Neural cell (in vitro differentiated cells): ENCODE results near the gene PTPRR. TPM values are rescaled to one million over a fixed set of nuclear protein-coding genes. Genes with fewer than 3 reads are reported as not detected.

Experiments
- H2AFZ ChIP-seq: fragments of 200-600, 300-800 bp; sonication (generic), shearing (Covaris generic); 2 replicates; pipeline ENCODE4 v1.6.0; 2014; ENCODE audit warnings: low read depth, mild to moderate bottlenecking, antibody characterized with exemption, low read length, moderate library complexity
- H3F3A ChIP-seq: fragments of 200-600 bp; shearing (Covaris generic); 2 replicates; pipeline ENCODE4 v1.6.1; 2016; ENCODE audit warnings: mild to moderate bottlenecking, moderate library complexity, mixed read lengths, antibody characterized with exemption, low read length; ENCODE audit not compliant: insufficient read depth, poor library complexity, severe bottlenecking
- H3K27ac ChIP-seq: fragments of 200-600, 300-800 bp; sonication (generic), shearing (Covaris generic); 2 replicates; pipeline ENCODE4 v1.5.1; 2014; ENCODE audit warnings: mild to moderate bottlenecking, low read length, moderate library complexity
- H3K27me3 ChIP-seq: fragments of 300-800, 200-600 bp; sonication (generic), shearing (Covaris generic); 2 replicates; pipeline ENCODE4 v1.6.0; 2014; ENCODE audit warnings: mild to moderate bottlenecking, low read depth, low read length, moderate library complexity; ENCODE audit not compliant: insufficient read depth
- H3K36me3 ChIP-seq: fragments of 300-800, 200-600 bp; sonication (generic), shearing (Covaris generic); 2 replicates; pipeline ENCODE4 v1.5.1; 2014; ENCODE audit warnings: mild to moderate bottlenecking, antibody characterized with exemption, low read length, moderate library complexity; ENCODE audit not compliant: insufficient read depth
- H3K4me2 ChIP-seq: fragments of 300-800, 200-600 bp; sonication (generic), shearing (Covaris generic); 2 replicates; pipeline ENCODE4 v1.6.0; 2014; ENCODE audit warnings: mild to moderate bottlenecking, low read length
- H3K4me3 ChIP-seq: fragments of 300-800, 200-600 bp; sonication (generic), shearing (Covaris generic); 2 replicates; pipeline ENCODE4 v1.5.1; 2014; ENCODE audit warnings: mild to moderate bottlenecking, low read length, moderate library complexity
- H3K79me2 ChIP-seq: fragments of 200-600 bp; shearing (Covaris generic); replicated peaks from 2 replicates; pipeline ENCODE4 v1.6.0; 2014; ENCODE audit warnings: mild to moderate bottlenecking, low read length, moderate library complexity; ENCODE audit not compliant: insufficient read depth
- H3K9ac ChIP-seq: fragments of 300-800, 200-600 bp; sonication (generic), shearing (Covaris generic); 2 replicates; pipeline ENCODE4 v1.6.1; 2016; ENCODE audit warnings: mild to moderate bottlenecking, low read length, mixed read lengths
- H3K9me2 ChIP-seq: fragments of 200-600 bp; shearing (Covaris generic); 2 replicates; pipeline ENCODE4 v1.6.1; 2016; ENCODE audit warnings: mild to moderate bottlenecking, low read length, mixed read lengths; ENCODE audit not compliant: insufficient read depth
- H3K9me3 ChIP-seq: fragments of 200-600, 300-800 bp; sonication (generic), shearing (Covaris generic); 2 replicates; pipeline ENCODE4 v1.6.1; 2016; ENCODE audit warnings: mild to moderate bottlenecking, mixed run types, low read length, moderate library complexity, mixed read lengths
- H4K20me1 ChIP-seq: fragments of 200-600 bp; shearing (Covaris generic); 2 replicates; pipeline ENCODE4 v1.6.1; 2016; ENCODE audit warnings: mild to moderate bottlenecking, mixed run types; ENCODE audit not compliant: insufficient read depth
- CTCF ChIP-seq: fragments of 450-650 bp; IDR thresholded peaks from 2 replicates; pipeline ENCODE4 v1.5.1; 2014; ENCODE audit warnings: antibody characterized with exemption, mild to moderate bottlenecking, moderate library complexity; ENCODE audit not compliant: poor library complexity, severe bottlenecking
- EP300 ChIP-seq: fragments of 450-650 bp; conservative IDR thresholded peaks from 2 replicates; pipeline ENCODE4 v1.6.1; 2014; ENCODE audit warnings: antibody characterized with exemption, mild to moderate bottlenecking, moderate library complexity; ENCODE audit not compliant: poor library complexity, severe bottlenecking
- EZH2 ChIP-seq: fragments of 200-600, 300-800 bp; shearing (Covaris generic), sonication (generic); IDR thresholded peaks from 2 replicates; pipeline ENCODE4 v1.6.1; 2014; ENCODE audit warnings: antibody characterized with exemption, low read length, borderline replicate concordance, mild to moderate bottlenecking; ENCODE audit not compliant: insufficient read depth, poor library complexity, severe bottlenecking
- MXI1 ChIP-seq: fragments of 450-650 bp; conservative IDR thresholded peaks from 2 replicates; pipeline ENCODE4 v1.6.1; 2014; ENCODE audit warnings: antibody characterized with exemption, mild to moderate bottlenecking; ENCODE audit not compliant: poor library complexity, severe bottlenecking
- POLR2AphosphoS5 ChIP-seq: IDR thresholded peaks from 2 replicates; pipeline ENCODE4 v1.6.1; 2012
- RAD21 ChIP-seq: fragments of 450-650 bp; conservative IDR thresholded peaks from 2 replicates; pipeline ENCODE4 v1.6.1; 2014; ENCODE audit warnings: antibody characterized with exemption, mild to moderate bottlenecking, moderate library complexity
- REST ChIP-seq: IDR thresholded peaks from 2 replicates; pipeline ENCODE4 v1.6.1; 2012; ENCODE audit warnings: borderline replicate concordance
- SMC3 ChIP-seq: fragments of 450-650 bp; conservative IDR thresholded peaks from 2 replicates; pipeline ENCODE4 v1.6.1; 2014; ENCODE audit warnings: antibody characterized with exemption, mild to moderate bottlenecking, moderate library complexity; ENCODE audit not compliant: poor library complexity
- TAF1 ChIP-seq: IDR thresholded peaks from 2 replicates; pipeline ENCODE4 v1.6.1; 2012; ENCODE audit warnings: low read depth
- polyA plus RNA-seq: library from polyadenylated mRNA; depleted of rRNA; stranded (reverse); fragments of >200 nt; gene quantifications from 2 replicates; pipeline ENCODE4 v1.2.3, GENCODE V29; 2014

Gene PTPRR
- polyA plus RNA-seq, 1 donor from 2014 or later, result 2.2 TPM

- Histone ChIP-seq H3K27me3 (no peaks in the 10 kb centered on the region), H3K4me3 (no peak overlapping the region), H4K20me1 (no peaks in the 10 kb centered on the region), H3F3A (peaks cover 4% of the 10 kb centered on the region), H3K9ac (no peak overlapping the region), H3K36me3 (no peaks in the 10 kb centered on the region), H3K27ac (no peak overlapping the region), H3K9me3 (no peaks in the 10 kb centered on the region), H3K9me2 (no peaks in the 10 kb centered on the region), H3K79me2 (no peaks in the 10 kb centered on the region), H2AFZ (no peak overlapping the region), H3K4me2 (no peak overlapping the region)
- TF ChIP-seq TAF1 (no peak), POLR2AphosphoS5 (no peak), EZH2 (no peak), SMC3 (no peak), RAD21 (no peak), REST (no peak), EP300 (no peak), MXI1 (no peak), CTCF (no peak)
Observed at GRCh38 chr12:70815971-70816391, 104.6 kb downstream of the PTPRR start.

GRCh38 chr12:70815056-70815455, 105.5 kb downstream of the PTPRR start:
- Histone ChIP-seq H3K36me3 (no peaks in the 10 kb centered on the region), H3K9me3 (no peaks in the 10 kb centered on the region), H3K4me2 (no peak overlapping the region), H4K20me1 (no peaks in the 10 kb centered on the region), H3K79me2 (no peaks in the 10 kb centered on the region), H3K4me3 (no peak overlapping the region), H2AFZ (no peak overlapping the region), H3F3A (peaks cover 7% of the 10 kb centered on the region), H3K27ac (no peak overlapping the region), H3K9ac (no peak overlapping the region), H3K9me2 (no peaks in the 10 kb centered on the region), H3K27me3 (no peaks in the 10 kb centered on the region)
- no peak for TF ChIP-seq POLR2AphosphoS5
- no peak for TF ChIP-seq EP300
- no peak for TF ChIP-seq EZH2
- TF ChIP-seq SMC3, result no peak

- H3K9me3 ChIP-seq, result no peaks in the 10 kb centered on the region
- no peak for TF ChIP-seq EZH2
- no peak for TF ChIP-seq MXI1
- no peak for TF ChIP-seq CTCF
- TF ChIP-seq RAD21, result no peak
- no peak overlapping the region for H3K9ac ChIP-seq
- no peak overlapping the region for H2AFZ ChIP-seq
- H3K79me2 ChIP-seq, result no peaks in the 10 kb centered on the region
- H3K36me3 ChIP-seq, result no peaks in the 10 kb centered on the region
- H3K27me3 ChIP-seq, result no peaks in the 10 kb centered on the region
- H3K4me2 ChIP-seq, result no peak overlapping the region
- no peaks in the 10 kb centered on the region for H4K20me1 ChIP-seq
- H3K4me3 ChIP-seq, result no peak overlapping the region
- no peak overlapping the region for H3K27ac ChIP-seq
- H3F3A ChIP-seq, result peaks cover 7% of the 10 kb centered on the region
- no peaks in the 10 kb centered on the region for H3K9me2 ChIP-seq
Observed at GRCh38 chr12:70813559-70813958, 107.0 kb downstream of the PTPRR start.
